GM18517 (cell line): ENCODE measurements around the gene SLC30A1.

Experiments
- ATAC-seq: cut with Tn5 transposase; IDR thresholded peaks from one replicate; pipeline ENCODE4 v1.9.1; 2021; ENCODE audit warnings: mild to moderate bottlenecking, moderate library complexity; ENCODE audit not compliant: unreplicated experiment

SLC30A1 gene

DNA sequence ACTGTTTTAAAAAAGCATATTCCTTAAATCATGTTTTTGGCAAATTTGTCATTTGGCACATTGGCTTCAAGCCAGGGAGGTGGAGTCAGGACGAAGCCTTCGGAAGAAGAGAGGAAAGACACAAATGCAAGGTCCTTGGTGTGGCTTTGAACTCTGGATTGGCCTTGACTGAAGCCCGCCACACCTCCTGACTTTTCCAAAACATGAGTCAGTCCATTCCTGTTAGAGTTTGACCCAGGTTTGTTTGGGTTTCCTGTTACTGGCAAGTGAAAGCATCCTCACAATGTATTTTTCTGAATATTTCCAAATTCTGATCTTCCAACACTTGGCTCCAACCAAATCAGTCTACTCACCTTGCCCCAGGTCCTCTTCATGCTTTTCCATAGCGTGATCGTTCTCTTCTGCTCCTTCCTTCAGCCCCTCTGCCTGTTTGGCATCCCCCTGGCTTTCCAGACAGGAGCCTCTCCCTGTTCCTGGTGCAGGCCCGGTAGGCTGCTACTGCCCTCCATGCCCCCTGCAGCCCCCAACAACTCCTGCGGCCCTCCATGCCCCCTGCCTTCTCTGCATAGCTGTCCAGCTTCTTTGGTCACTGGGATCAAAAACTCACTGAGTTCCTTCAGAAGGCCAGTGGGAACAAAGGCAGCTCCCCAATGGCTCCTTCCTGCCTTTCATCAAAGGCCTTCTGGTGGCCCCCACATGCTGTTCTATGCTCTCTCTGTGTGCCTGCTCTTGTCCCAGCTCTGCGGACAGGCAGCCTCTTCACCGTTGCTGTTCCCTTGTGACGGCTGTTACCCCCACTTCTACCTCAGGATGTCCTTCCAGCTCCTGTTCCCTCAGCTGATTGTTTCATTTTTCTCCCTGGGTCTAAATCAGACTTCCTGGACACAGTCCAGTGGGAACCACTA is 30.4 kb upstream of the SLC30A1 start:
- no peak for ATAC-seq

DNA sequence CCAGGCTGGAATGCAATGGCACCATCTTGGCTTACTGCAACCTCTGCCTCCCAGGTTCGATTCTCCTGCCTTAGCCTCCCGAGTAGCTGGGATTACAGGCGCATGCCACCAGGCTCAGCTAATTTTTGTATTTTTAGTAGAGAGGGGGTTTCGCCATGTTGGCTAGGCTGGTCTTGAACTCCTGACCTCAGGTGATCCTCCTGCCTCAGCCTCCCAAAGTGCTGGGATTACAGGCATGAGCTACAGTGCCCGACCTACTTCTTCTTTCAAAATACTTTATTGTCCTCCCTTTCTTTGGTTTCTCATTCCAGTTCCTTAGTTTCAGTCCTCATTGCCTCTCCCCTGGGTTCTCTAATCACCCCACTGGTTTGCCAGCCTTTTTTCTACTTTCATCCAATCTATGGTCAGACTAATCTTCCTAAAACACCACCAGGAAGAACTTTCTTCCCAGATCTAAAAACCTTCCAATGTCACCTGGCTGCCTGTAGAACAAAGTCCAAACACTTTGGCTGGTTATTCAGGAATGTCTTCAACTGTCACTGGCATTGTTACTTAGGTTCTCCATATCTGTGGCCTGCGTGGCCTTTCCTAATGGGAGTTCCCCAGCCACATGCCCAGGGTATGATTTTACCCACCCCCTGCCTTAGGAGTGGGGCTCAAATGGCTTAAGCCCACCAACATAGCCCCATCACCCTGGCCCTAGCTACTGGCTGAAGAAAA is 29.0 kb upstream of the SLC30A1 start:
- ATAC-seq, result no peak

DNA sequence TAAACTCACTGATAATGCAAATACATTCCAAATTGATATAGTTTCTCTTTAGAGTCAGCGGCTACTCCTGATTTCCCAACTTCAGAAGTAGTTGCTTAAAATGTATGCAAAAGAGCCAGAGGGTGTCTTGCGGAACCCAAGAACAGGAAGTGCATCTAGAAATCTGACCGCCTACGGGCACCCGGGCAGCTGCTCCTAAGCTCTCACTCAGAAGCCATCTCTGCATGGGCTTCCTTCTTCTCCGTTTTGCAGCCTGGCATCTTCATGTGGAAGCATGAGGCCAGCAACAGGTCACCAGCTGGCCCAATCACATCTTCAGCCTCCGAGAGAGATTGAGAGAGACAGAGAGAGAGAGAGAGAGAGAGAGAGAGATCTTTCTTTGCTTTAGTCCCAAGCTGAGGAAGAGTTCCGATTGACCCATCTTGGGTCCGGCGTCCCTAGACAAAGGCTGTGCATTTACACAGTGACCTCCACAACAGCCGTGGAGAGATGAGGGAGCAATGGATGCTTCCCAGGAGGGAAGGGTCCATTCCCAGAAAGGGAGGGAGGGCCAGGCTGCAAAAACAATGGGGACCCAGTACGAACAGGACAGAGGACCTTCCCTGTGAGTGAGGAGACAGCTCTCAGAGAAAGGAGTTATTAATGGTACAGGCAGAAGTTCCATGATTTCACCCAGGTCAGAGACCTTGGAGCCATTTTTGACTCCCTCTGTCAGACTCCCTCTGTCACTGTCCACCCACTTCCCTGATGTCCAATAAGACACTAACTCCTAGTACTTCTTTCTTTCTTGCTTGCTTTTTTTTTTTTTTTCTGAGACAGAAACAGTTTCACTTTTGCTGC is 28.2 kb upstream of the SLC30A1 start:
- peak; percentile 82 for ATAC-seq

DNA sequence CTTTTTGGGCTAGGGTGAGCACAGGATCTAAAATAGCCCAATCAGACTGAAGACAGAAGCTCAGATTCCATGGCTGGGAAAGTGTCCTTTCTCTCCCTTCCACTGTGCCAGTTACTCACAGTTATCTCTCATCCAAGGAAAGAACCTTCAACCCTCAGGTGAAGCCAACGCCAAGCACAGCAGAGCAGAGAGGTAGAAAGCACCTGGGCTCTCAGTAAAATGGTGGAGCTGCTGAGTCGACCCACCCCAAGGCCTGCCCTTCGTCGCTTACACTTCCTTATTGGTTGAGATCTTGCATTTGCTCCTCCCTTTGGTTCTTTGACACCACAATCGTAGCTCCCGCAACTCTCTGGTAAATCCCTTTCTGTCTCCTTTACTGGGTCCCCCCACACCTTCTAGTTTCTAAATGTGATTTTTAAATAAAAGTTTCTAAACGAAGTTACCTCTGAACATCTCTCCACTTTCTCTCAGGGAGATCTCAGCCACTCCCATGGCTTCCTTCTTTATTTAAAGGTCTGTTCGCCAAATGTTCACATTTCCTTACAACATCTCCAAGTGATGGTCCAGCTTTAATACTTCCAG is 27.5 kb upstream of the SLC30A1 start:
- peak; percentile 72 for ATAC-seq

DNA sequence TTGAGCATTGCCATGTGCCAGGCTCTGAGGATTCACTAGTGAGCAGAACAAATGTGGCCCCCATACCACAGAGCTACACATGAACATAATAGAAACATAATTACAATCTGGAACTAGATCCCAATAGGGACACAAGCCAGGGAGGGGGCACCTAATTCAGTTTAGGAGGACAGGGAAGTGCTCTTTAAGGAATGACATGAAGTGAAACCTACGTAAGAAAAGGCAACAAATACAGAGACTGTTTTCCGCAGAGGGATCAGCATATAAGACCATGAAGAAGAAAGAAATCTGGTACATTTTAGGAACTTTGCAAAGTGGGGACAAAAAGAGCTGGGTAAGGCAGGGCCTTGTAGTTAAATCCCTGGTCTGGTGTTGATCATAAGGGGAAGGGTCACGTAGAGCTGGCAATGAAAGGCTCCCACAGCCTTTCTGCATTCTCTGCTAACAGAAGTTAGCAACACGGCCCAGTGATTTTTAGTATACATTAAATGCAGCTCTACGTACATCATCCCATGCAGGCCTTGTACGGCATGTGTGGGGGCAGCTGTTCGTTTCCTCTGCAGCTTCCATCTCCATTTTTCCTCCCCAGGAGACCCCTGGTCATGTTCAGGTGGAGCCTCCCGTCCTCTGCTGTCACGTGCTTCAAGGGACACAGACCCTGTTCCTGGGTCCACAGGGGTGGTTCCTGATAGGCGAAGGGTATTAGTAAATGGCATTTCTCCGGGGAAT is 26.8 kb upstream of the SLC30A1 start:
- no peak for ATAC-seq

DNA sequence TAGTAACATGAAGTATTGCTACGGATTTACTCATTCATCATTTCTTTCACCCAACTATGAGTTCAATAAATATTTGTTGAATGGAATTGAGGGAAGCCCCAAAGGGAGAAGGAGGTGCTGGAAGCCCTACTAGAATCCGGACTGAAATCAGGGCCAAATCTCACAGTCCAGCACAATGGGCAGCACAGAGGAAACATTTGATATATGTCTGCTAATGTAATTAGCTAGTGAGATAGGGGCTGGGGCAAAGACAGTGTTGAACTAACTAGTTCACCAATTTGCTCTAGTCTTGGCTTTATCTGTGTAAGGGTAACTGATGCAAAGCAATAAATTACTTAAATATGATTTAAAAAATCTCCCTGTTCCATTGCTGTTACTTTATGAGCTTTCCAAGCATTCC is 26.1 kb upstream of the SLC30A1 start:
- no peak for ATAC-seq

DNA sequence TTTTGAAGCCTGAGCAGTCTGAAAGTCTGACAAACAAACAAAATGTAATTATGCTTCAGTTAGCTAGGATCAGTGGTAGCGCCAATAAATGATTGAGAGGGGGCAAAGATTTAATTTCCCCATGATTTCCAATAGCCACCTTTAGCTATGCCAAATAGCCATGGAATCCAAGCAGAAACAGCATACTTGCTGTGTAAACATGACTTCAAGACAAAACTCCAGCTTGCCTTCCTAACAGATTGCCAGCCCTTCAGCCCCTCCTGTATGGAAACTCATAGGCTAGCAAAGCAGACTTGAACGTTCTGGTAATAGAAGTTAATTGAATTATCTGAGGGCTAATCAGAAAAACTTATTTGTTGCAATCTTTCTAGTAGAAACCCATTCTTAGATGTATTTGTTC is 25.6 kb upstream of the SLC30A1 start:
- ATAC-seq, result no peak

DNA sequence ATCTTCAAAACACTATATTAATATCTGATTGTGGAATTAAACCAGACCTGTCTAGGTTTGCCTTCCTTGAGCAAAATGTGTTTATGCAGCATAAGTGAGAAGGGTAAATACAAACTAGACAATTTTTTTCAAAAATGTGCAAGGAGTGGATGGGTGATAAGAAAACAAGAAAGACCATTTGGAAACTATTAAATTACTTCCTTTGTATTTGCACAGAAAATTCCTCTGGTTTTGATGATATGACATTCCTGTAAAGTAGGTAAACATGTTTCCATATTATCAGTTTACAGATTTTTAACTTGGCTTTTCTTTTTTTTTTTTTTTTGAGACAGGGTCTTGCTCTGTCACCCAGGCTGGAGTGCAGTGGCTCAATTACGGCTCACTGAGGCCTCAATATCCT is 24.8 kb upstream of the SLC30A1 start:
- ATAC-seq, result no peak

DNA sequence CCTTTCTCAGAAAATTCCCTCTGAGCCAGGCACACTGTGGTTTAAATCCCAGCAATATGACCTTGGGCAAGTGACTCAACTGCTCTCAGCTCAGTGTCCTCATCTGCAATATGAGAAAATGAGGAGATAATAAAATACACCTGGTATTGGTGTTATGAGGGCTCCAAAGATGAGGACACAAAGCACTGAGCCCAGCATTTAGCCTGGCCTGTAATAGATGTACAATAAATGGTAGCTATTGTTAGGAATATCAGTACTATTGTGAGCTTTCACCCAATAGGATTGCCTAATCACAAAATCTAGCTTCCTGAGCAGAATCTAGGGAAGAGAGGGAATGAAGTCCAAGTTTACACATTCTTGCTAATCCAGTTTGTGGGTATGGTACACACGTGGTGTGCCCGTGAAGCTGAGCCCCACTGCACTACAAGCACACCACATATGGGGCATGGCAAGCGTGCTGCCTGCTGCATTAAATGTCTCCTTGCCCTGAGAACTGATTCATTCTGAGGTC is 24.3 kb upstream of the SLC30A1 start:
- ATAC-seq, result no peak

DNA sequence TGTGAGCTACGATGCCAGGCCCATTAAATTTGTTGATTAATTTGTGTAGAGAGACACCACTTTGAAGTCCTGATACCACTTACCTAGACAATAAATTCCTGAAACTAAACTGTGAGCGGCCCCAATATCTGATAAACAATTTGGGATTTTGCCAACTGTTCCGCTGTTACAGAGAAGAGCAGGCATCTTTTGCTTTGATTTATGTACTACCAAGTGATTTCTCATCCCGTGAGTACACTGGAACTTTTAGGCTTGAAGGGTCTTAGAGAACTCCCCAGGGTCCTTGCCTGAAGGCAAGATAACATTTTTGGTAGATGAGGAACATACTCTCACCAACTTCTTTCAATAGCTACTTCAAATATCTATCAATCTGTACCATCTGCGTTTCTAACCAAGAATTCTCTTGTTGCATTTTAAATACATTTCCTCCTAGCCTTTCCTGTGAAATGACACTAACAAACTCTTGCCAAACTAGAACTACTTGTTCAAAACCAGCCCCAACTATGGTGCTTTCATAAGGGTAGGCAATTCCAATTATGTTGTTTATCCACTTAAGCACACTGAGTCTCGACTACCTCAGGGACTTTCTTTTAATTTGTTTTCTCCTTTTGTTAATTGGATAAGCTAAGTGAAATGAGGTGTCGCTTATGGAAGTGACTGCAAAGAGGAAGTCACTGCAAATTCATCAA is 23.2 kb upstream of the SLC30A1 start:
- ATAC-seq, result no peak

DNA sequence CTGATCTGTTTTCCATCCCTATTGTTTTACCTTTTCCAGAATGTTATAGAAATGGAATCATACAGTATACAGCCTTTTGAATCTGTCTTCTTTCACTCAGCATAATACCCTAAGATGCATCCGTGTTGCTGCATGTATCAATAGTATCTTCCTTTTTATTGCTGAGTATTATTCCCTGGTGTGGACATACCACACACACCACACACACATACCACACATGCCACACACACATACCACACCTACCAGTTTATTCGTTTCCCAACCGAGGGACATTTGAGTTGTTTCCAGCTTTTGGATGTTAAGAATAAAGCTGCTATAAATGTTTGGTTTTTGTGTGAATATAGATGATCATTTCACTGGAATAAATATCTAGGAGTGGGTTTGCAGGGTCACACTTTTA is 22.2 kb upstream of the SLC30A1 start:
- ATAC-seq, result no peak

DNA sequence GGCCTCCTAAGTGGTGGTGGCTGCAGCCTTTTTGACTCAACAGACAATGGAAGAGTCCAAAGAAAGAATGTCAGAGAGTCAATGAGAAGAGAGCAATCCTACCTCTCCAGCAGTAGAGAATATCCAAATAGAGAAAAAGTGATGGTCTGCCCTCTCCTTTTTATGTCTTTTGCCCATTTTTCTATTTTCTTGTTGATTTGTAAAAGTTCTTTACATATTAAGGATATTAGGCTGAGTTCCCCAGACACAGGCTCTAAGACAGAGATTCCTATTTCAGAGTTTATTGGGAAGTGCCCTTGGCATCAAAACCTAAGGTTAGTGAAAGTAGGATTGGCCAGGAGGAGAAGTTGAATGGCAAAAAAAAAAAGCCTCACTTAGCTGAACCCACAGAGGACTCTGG is 20.3 kb upstream of the SLC30A1 start:
- ATAC-seq, result no peak

DNA sequence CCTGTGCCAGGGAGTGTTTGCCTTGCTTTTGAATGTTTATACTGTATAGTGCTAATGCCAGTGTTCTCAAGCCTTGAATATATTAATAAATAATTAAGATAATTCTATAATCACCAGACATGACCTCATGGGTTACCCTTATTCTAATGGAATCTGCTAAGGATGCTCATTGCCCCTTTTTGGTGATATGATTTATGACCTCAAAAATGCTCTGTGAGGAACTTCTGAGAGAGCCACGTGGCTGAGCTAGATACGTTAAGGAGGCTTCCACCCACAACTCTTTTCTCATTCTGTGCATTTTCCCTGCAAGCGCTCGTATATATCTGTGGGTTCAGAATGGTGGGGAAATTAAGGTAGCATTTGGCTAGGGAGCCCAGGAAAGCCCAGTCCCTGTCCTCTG is 19.6 kb upstream of the SLC30A1 start:
- no peak for ATAC-seq

DNA sequence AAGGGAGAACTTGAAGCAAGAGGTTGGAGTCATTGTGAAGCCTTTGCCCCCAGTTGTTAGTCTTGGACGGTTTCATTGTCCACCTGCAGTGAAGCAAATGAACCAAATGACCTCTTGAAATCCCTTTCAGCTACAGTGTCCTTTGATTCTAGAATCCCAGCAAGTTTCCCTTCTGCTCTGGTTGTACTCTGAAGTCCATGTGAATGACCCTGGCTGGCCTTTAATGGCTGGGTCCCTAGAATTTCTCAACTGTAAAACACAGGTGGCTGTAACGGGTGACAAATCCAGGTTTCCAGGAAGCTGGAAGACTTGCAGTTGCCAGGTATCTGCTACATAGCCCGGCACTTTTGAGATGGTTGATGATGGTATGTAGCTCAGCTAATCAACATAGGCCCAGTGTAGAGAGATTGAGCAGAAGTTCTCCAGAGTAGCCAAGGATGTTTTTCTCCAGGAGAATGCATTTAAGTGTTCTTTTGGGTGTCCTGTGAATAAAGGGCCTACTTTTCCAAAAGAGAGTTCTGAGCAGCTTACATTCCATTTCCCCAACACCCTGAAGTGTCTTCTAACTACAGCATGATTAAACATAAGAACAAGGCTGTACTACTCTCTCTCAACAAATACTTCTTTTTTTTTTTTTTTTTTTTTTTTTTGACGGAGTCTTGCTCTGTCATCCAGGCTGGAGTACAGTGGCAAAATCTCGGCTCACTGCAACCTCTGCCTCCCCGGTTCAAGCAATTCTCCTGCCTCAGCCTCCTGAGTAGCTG is 17.6 kb upstream of the SLC30A1 start:
- no peak for ATAC-seq

DNA sequence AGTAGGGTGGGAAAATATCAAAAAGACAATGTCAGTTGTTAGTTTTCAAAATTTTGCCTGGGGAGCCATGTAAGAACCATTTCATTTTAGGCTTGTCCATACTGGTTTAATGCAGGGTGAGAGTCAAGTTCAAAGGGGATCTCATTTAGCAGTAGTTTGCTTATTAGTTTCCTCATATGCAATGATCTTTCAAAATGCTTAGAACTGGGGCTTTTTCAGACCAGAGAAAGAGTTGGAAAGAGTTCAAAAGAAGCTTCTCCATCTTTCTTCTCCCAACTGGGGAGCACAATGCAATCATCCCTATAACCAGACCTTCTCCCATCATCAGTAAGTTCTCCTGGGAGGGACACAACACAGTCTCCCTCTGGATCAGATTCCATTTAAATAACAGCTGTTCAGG is 16.5 kb upstream of the SLC30A1 start:
- ATAC-seq, result no peak

DNA sequence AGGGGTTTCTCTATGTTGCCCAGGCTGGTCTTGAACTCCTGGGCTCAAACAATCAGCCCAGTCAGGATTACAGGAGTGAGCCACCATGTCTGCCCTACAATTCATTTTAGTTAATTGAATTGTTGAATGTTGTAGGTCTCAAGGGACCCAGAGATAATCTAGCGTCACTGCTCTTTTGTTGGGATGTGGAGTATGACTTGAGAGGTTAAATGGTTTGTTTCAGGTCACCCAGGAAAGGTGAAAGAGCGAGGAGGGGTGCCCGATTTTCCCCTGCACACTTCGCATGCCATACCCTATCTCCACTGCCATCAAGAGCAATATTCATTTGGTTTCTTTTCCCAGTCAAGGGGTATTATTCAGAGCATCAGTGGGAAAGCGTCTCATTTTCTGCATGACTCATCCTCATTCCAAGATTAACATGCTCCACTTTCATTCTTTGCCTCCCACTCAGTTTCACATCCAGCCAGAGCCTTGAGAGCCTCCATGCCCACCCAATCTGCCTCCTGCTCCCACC is 13.1 kb upstream of the SLC30A1 start:
- no peak for ATAC-seq

DNA sequence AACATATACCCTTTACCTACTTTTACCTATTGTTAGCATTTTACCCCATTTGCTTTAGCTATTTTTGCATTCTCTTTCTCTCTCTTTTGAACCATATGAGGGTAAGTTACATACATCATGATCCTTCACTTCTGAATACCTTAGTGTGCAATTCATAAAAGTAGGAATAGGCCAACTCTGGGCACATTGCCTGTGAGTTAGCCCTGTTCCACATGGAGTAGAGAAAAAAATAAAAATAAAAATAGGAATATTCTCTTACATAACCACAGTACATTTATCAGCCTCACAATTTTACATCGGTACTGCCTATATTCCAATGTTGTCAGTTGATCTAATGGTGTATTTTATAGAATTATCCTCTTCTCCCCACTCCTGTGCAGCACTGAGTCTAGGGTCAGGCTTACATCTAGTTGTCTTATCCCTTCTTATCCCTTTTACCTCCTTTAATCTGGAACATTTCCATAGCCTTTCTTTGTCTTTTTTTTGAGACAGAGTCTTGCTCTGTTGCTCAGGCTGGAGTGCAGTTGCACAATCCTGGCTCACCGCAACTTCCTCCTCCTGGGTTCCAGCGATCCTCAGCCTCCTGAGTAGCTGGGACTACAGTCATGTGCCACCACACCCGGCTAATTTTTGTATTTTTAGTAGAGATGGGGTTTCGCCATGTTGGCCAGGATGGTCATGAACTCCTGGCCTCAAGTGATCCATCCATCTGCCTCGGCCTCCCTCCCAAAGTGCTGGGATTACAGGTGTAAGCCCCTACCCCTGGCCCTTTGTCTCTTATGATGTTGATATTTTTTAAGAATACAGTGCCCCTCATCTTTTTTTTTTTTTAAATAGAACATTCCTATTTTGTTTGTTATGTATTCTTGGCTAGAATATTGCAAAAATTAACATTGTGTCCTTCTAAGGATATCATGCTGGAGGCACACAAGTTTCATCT is 11.1 kb upstream of the SLC30A1 start:
- no peak for ATAC-seq

DNA sequence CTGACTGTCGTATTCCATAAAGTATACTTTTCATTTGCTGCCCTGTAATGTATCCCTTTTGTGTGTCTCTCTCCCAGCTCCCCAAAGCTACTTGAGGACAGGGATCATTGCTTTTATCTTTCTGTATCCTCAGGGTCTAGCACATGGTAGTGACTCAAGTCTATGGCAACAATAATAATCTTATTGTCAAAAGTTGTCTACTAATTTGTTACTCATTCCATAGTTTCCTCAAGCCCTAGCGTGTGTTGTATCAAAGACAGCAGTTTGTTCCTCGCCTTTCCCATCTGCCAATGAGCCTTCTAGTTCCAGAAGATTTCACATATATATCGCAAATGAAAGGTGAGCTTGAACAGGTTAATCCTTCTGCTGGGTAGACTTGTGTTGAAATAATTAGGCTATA is 9.8 kb upstream of the SLC30A1 start:
- ATAC-seq, result no peak
